BE2C (cell line): ENCODE data around the gene PIK3CD.

ENCODE experiments used
- DNase-seq: peaks from one replicate; pipeline ENCODE4 v3.0.0-alpha.2; 2020
- H3K27me3 ChIP-seq: fragments of 250-450 bp; sonication (Bioruptor Pico); 2 replicates; pipeline ENCODE4 v1.5.1; 2020; ENCODE audit warnings: mild to moderate bottlenecking
- H3K36me3 ChIP-seq: fragments of 250-450 bp; sonication (Bioruptor Pico); 2 replicates; pipeline ENCODE4 v1.5.1; 2020; ENCODE audit warnings: mild to moderate bottlenecking
- H3K4me1 ChIP-seq: fragments of 250-450 bp; sonication (Bioruptor Pico); 2 replicates; pipeline ENCODE4 v1.5.1; 2020
- H3K4me3 ChIP-seq: 2 replicates; pipeline ENCODE4 v1.5.1; 2011; ENCODE audit warnings: low read depth, low read length
- H3K9me3 ChIP-seq: fragments of 250-450 bp; sonication (Bioruptor Pico); 2 replicates; pipeline ENCODE4 v1.5.1; 2020
- TF ChIP-seq, protein P1 (sequence below): IDR thresholded peaks from 2 replicates; pipeline ENCODE4 v1.5.1; 2012; ENCODE audit warnings: mild to moderate bottlenecking, low read depth, low read length

The PIK3CD gene

GRCh38 chr1:9733160-9733789 is 81.7 kb downstream of the PIK3CD start:
- no peak for DNase-seq
- Histone ChIP-seq H3K4me1 (no peaks in the 10 kb centered on the region), H3K4me3 (no peak overlapping the region), H3K36me3 (peaks cover 20% of the 10 kb centered on the region), H3K27me3 (no peaks in the 10 kb centered on the region), H3K9me3 (no peaks in the 10 kb centered on the region)
- TF ChIP-seq, protein P1, sequence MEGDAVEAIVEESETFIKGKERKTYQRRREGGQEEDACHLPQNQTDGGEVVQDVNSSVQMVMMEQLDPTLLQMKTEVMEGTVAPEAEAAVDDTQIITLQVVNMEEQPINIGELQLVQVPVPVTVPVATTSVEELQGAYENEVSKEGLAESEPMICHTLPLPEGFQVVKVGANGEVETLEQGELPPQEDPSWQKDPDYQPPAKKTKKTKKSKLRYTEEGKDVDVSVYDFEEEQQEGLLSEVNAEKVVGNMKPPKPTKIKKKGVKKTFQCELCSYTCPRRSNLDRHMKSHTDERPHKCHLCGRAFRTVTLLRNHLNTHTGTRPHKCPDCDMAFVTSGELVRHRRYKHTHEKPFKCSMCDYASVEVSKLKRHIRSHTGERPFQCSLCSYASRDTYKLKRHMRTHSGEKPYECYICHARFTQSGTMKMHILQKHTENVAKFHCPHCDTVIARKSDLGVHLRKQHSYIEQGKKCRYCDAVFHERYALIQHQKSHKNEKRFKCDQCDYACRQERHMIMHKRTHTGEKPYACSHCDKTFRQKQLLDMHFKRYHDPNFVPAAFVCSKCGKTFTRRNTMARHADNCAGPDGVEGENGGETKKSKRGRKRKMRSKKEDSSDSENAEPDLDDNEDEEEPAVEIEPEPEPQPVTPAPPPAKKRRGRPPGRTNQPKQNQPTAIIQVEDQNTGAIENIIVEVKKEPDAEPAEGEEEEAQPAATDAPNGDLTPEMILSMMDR: no peak

- no peaks in the 10 kb centered on the region for H3K4me1 ChIP-seq
- H3K36me3 ChIP-seq: peaks cover 17% of the 10 kb centered on the region
- H3K4me3 ChIP-seq: no peak overlapping the region
- no peaks in the 10 kb centered on the region for H3K27me3 ChIP-seq
- TF ChIP-seq, protein P1: no peak
- DNase-seq: no peak
- H3K9me3 ChIP-seq: no peaks in the 10 kb centered on the region
These were observed 84.3 kb downstream of the PIK3CD start for GRCh38 chr1:9735800-9736199.

- no peak overlapping the region for H3K4me3 ChIP-seq
- DNase-seq: no peak
- H3K27me3 ChIP-seq: no peaks in the 10 kb centered on the region
- no peaks in the 10 kb centered on the region for H3K9me3 ChIP-seq
- TF ChIP-seq, protein P1: no peak
- H3K4me1 ChIP-seq: no peaks in the 10 kb centered on the region
- peaks cover 13% of the 10 kb centered on the region for H3K36me3 ChIP-seq
These were observed 84.7 kb downstream of the PIK3CD start for GRCh38 chr1:9736241-9736640.

GRCh38 chr1:9737057-9737456 is 85.5 kb downstream of the PIK3CD start:
- Histone ChIP-seq H3K36me3 (peaks cover 13% of the 10 kb centered on the region), H3K27me3 (no peaks in the 10 kb centered on the region), H3K4me1 (no peaks in the 10 kb centered on the region), H3K4me3 (no peak overlapping the region), H3K9me3 (no peaks in the 10 kb centered on the region)
- TF ChIP-seq, protein P1: no peak
- no peak for DNase-seq

GRCh38 chr1:9737671-9738070 is 86.1 kb downstream of the PIK3CD start:
- Histone ChIP-seq H3K9me3 (no peaks in the 10 kb centered on the region), H3K4me1 (no peaks in the 10 kb centered on the region), H3K4me3 (no peak overlapping the region), H3K36me3 (peaks cover 13% of the 10 kb centered on the region), H3K27me3 (no peaks in the 10 kb centered on the region)
- TF ChIP-seq, protein P1: no peak
- no peak for DNase-seq

- Histone ChIP-seq H3K4me3 (no peak overlapping the region), H3K27me3 (no peaks in the 10 kb centered on the region), H3K4me1 (no peaks in the 10 kb centered on the region), H3K36me3 (peaks cover 6% of the 10 kb centered on the region; the same call in 1 of the 2 replicates), H3K9me3 (no peaks in the 10 kb centered on the region)
- DNase-seq: no peak
- TF ChIP-seq, protein P1: no peak
These were observed 92.7 kb downstream of the PIK3CD start for GRCh38 chr1:9744106-9744799.
